Coronary artery (tissue), 2 donors: Measurements from ENCODE around the gene B3GAT1.

Source experiments
- DNase-seq: peaks from one replicate; pipeline ENCODE4 v3.0.0-alpha.2; 2017; ENCODE audit warnings: low spot score
- H3K27ac ChIP-seq, 2 donors: fragments of 200-600 bp; sonication (generic); one replicate each; pipeline ENCODE4 v1.5.1; 2016 to 2019
- H3K4me3 ChIP-seq: fragments of 200-600 bp; sonication (generic); 2 replicates; pipeline ENCODE4 v1.5.1; 2016; ENCODE audit warnings: mild to moderate bottlenecking, moderate library complexity
- CTCF ChIP-seq: fragments of 200-600 bp; sonication (generic); IDR thresholded peaks from one replicate; pipeline ENCODE4 v1.5.1; 2019; ENCODE audit warnings: antibody characterized with exemption

The B3GAT1 gene

DNA sequence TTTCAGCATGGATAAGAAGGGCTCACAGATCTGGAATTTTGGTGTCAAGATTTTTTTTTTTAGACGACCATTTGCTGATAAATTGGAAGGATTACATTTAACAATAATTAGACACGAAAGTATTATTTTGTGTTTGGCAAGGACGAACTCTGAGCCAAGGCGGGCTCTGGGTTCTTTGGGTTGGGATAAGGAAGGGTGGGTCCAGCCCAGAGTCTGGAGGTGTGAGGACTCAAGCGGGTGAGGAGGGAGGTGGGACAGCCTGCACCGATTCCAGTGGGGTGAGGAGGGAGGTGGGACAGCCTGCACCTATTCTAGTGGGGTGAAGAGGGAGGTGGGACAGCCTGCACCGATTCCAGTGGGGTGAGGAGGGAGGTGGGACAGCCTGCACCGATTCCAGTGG, 4.1 kb downstream of the B3GAT1 start:
- TF ChIP-seq CTCF: no peak
- no peak for DNase-seq
- H3K4me3 ChIP-seq: no peak overlapping the region
- no peak overlapping the region for H3K27ac ChIP-seq

DNA sequence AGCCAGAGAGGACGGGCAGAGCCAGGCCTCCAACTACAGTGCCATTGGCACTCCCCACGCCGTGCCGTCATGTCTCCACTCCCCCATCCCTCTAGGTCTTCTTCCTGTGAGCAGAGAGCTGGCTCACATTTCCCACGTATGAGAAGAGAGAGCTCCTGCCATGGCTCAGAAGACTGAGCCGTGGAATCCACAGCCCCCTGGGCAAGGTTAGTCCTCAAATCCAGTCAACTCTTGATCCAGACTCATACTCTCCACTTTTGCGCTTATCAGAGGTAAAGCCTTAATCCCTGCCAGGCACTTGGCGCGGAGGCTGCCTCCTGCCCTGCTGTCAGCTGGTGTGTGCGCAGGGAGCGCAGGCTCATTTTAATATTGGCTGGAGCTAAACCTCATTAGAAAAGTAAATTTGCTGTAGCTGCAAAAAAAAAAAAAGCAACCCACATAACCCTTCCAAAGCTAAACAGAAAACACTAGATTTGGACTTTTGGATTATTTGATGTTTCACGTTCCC, 4.7 kb downstream of the B3GAT1 start:
- H3K4me3 ChIP-seq: no peak overlapping the region
- no peak overlapping the region for H3K27ac ChIP-seq
- DNase-seq: no peak
- no peak for TF ChIP-seq CTCF

DNA sequence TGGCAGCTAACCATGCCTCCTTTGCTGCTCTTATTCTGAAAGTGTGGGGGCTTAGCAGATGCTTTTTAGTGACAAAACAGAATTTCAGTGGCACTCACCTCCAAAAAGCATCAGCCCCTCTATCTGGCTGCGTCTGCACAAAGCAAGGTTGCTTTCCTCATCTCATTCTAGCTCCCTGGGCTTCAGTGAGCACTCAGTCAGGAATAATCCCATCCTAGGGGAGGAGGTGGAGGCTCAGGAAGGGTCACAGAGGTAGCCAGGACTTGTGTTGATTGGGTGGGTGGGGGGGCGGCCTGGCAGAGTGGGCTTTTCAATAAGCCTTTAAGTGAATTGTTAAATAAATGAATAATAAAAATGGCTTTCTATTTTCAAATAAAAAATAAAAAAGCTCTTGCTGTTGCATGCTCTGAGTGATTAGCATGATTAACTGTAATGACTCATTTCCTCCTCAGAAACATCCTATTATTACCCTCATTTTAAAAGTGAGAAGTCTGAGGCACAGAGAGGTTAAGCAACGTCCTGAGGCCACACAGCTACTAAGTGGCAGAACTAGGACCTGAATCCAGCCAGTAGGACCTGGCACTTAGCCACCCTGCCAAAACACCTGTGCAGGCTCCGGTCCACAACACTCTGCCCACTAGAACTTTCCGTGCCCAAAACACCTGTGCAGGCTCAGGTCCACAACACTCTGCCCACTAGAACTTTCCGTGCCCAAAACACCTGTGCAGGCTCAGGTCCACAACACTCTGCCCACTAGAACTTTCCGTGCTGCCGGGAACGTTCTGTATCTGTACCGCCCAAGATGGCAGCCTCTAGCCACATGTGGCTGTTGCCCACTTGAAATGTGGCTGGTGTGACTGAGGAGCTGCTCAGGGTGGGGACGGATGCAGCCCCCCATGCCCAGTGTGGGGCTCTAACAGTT, 5.5 kb downstream of the B3GAT1 start:
- DNase-seq: no peak
- H3K27ac ChIP-seq: no peak overlapping the region
- H3K4me3 ChIP-seq: no peak overlapping the region
- TF ChIP-seq CTCF: no peak

DNA sequence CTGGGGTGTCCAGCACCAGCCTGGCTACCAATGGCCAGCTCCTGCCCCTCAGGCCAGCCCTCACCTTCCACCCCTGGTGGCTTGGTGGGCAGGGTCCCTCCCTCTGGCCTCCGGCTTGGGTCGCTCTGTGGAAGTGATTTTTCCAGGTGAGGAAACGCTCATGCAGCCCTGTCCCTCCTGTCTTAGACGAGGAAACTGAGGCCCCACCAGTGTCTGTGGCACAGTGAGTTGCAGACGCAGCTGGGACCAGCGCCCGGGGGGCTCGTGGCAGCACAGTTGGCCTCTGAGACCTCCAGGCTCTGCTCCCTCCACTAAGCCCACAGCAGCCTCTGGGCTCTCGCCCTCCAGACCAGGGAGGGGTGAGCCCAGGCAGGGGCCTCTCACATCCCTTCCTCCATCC, 6.2 kb downstream of the B3GAT1 start:
- Histone ChIP-seq H3K27ac (no peak overlapping the region), H3K4me3 (no peak overlapping the region)
- TF ChIP-seq CTCF: no peak
- no peak for DNase-seq

- DNase-seq: no peak
- no peak for TF ChIP-seq CTCF
- H3K4me3 ChIP-seq: no peak overlapping the region
- no peak overlapping the region for H3K27ac ChIP-seq
Measured at GRCh38 chr11:134405436-134405835, 6.6 kb downstream of the B3GAT1 start.

DNA sequence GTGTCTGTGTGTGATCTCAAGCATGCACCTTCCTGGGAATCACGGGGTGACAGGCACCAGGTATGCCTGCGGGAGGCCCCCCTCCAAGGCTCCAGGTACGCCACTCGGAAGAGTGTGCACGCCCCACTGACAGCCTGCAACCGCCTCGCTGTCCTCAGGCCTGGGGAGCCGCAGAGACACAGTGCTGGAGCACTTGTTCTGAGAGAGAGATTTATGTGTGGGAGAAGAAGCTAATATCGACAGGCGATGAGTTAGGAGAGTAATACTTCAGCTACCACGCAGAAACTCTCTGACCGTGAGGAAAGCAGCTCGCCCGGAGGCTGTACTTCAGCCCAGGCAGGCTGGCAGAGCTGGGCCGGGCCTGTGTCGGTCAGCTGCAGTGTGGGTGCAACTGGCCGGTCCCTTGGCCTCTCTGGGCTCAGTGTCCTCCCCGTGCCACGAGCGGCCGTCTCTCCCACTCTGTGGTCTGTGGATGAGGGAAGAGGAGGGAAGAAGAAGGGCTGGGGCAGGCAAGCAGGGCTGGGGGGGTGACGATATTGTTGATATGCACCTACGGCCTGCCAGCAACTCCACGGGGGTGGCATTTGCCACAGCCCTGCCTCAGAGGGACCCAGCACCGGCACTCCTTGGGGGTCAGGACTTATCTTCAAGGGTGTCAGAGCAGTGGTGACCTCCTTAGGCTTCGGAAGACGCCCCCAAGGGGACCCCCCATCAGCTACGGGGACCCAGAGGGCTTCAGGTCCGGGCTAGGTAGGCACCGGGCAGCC, 7.3 kb downstream of the B3GAT1 start:
- no peak for DNase-seq
- H3K27ac ChIP-seq: no peak overlapping the region
- no peak for TF ChIP-seq CTCF
- H3K4me3 ChIP-seq: no peak overlapping the region
